OCI-LY7 (cell line): Measurements from ENCODE around the gene SLC37A2. TPM values are rescaled to one million over a fixed set of nuclear protein-coding genes. Genes with fewer than 3 reads are reported as not detected.

Source experiments
- BruUV-seq: library from RNA; stranded (reverse); fragments of 400-500 nt; replicated peaks from 2 replicates; lab custom pipeline; 2021; lab: Mats Ljungman, UMichigan
- CTCF ChIA-PET: fragments of 300-600 bp; sonication (Branson Sonifier 250); formaldehyde crosslinking; loops from one replicate; lab custom pipeline; 2022; ENCODE audit warnings: antibody characterized with exemption; ENCODE audit not compliant: unreplicated experiment; lab: Charles Lee
- POLR2A ChIA-PET: fragments of 300-600 bp; sonication (Branson Sonifier 250); formaldehyde crosslinking; loops from one replicate; lab custom pipeline; 2022; ENCODE audit warnings: antibody characterized with exemption; lab: Charles Lee
- DNase-seq: peaks from one replicate; pipeline ENCODE4 v3.0.0-alpha.2; 2015; ENCODE audit warnings: low spot score
- H2AFZ ChIP-seq: fragments of 200-600 bp; sonication (generic), shearing (Covaris generic); 2 replicates; pipeline ENCODE4 v1.6.1; 2014; ENCODE audit warnings: mild to moderate bottlenecking, antibody characterized with exemption, low read length, moderate library complexity
- H3K27ac ChIP-seq: fragments of 200-600 bp; sonication (generic); 2 replicates; pipeline ENCODE4 v1.5.1; 2014; ENCODE audit warnings: mixed run types, low read depth, mild to moderate bottlenecking, moderate library complexity, low read length, inconsistent platforms; ENCODE audit not compliant: poor library complexity, severe bottlenecking
- H3K36me3 ChIP-seq: fragments of 200-600 bp; sonication (generic); 2 replicates; pipeline ENCODE4 v1.6.1; 2014; ENCODE audit warnings: mild to moderate bottlenecking, antibody characterized with exemption, low read length, moderate library complexity, mixed read lengths; ENCODE audit not compliant: insufficient read depth
- H3K4me1 ChIP-seq: fragments of 200-600 bp; sonication (generic); 2 replicates; pipeline ENCODE4 v1.5.1; 2014; ENCODE audit warnings: mild to moderate bottlenecking, low read length; ENCODE audit not compliant: insufficient read depth, poor library complexity, severe bottlenecking
- H3K4me2 ChIP-seq: fragments of 200-600 bp; sonication (generic); 2 replicates; pipeline ENCODE4 v1.6.1; 2014; ENCODE audit warnings: mild to moderate bottlenecking, low read length
- H3K4me3 ChIP-seq: fragments of 200-600 bp; sonication (generic); 2 replicates; pipeline ENCODE4 v1.5.1; 2014; ENCODE audit warnings: mild to moderate bottlenecking, low read depth, low read length; ENCODE audit not compliant: poor library complexity, severe bottlenecking
- H3K79me2 ChIP-seq: fragments of 200-600 bp; sonication (generic); 2 replicates; pipeline ENCODE4 v1.6.1; 2016; ENCODE audit warnings: low read depth, mild to moderate bottlenecking, low read length, moderate library complexity, mixed read lengths; ENCODE audit not compliant: insufficient read depth
- H3K9me2 ChIP-seq: fragments of 200-600 bp; sonication (generic); 2 replicates; pipeline ENCODE4 v1.6.1; 2016; ENCODE audit warnings: mild to moderate bottlenecking, low read length, mixed read lengths; ENCODE audit not compliant: insufficient read depth
- H3K9me3 ChIP-seq: fragments of 200-600 bp; sonication (generic); 2 replicates; pipeline ENCODE4 v1.6.1; 2014; ENCODE audit warnings: mild to moderate bottlenecking, mixed run types, low read length, mixed read lengths
- H4K20me1 ChIP-seq: fragments of 200-600 bp; sonication (generic); 2 replicates; pipeline ENCODE4 v1.6.1; 2014; ENCODE audit warnings: mild to moderate bottlenecking, antibody characterized with exemption, low read length, moderate library complexity, mixed read lengths; ENCODE audit not compliant: insufficient read depth
- CTCF ChIP-seq: fragments of 200-600 bp; sonication (generic); conservative IDR thresholded peaks from 2 replicates; pipeline ENCODE4 v1.5.1; 2014; ENCODE audit warnings: mild to moderate bottlenecking, antibody characterized with exemption, low read length, moderate library complexity, mixed read lengths
- EZH2phosphoT487 ChIP-seq: fragments of 200-600 bp; sonication (generic); IDR thresholded peaks from 2 replicates; pipeline ENCODE4 v1.6.1; 2018; ENCODE audit warnings: low read depth, borderline replicate concordance, mild to moderate bottlenecking, mixed run types, antibody characterized with exemption, low read length, moderate library complexity, mixed read lengths
- intact Hi-C: fragments of 100-400 bp; cut with micrococcal nuclease; formaldehyde crosslinking; loops from one replicate; pipeline ENCODE4 v1.10.0; 2022; ENCODE audit not compliant: unreplicated experiment
- total RNA-seq, 2 experiments: library from RNA; depleted of rRNA in 1 of 2; stranded (reverse); fragments of >200 nt in 1 of 2; shearing (Covaris generic) in 1 of 2; gene quantifications; 2 replicates each; pipeline ENCODE4 v1.2.3, GENCODE V29; 2014 to 2022

SLC37A2 gene
- total RNA-seq, 2 experiments from 2014 or later, result 0.57 to 0.93 TPM

- H3K79me2 ChIP-seq, result no peaks in the 10 kb centered on the region
- H3K9me3 ChIP-seq, result no peaks in the 10 kb centered on the region
- no TSS peak for BruUV-seq
- no peak overlapping the region for H3K4me2 ChIP-seq
- DNase-seq, result no peak
- H3K36me3 ChIP-seq, result no peaks in the 10 kb centered on the region
- no peak overlapping the region for H3K27ac ChIP-seq
- H3K4me1 ChIP-seq, result peaks cover 13% of the 10 kb centered on the region
- POLR2A ChIA-PET, result interaction anchor here (1.5 to 1.6 kb wide), 2 partner anchors 29 to 33 kb away, joined by 4 to 5 read pairs; partner anchors contain the start of gene TMEM218
- H4K20me1 ChIP-seq, result no peaks in the 10 kb centered on the region
- CTCF ChIA-PET, result no interaction called here
- no peak overlapping the region for H3K4me3 ChIP-seq
- intact Hi-C loops, result no loop called here
- TF ChIP-seq EZH2phosphoT487 (no peak), CTCF (no peak)
- no peak overlapping the region for H2AFZ ChIP-seq
- no peaks in the 10 kb centered on the region for H3K9me2 ChIP-seq
Measured at GRCh38 chr11:125078016-125078415, 14.9 kb downstream of the SLC37A2 start.

- Histone ChIP-seq H3K4me1 (peaks cover 7% of the 10 kb centered on the region), H3K9me3 (no peaks in the 10 kb centered on the region), H3K79me2 (no peaks in the 10 kb centered on the region), H3K4me3 (no peak overlapping the region), H4K20me1 (no peaks in the 10 kb centered on the region), H3K4me2 (no peak overlapping the region), H3K36me3 (no peaks in the 10 kb centered on the region), H3K27ac (no peak overlapping the region), H2AFZ (no peak overlapping the region), H3K9me2 (no peaks in the 10 kb centered on the region)
- ChIA-PET POLR2A (interaction anchor here (0.6 to 1.6 kb wide), 2 partner anchors 28 to 293 kb away, joined by 3 to 4 read pairs; no protein-coding TSS in a partner anchor), CTCF (interaction anchor here (0.6 to 1.9 kb wide), 3 partner anchors 12 to 317 kb away, joined by 3 to 4 read pairs (median 4); no protein-coding TSS in a partner anchor)
- DNase-seq, result no peak
- intact Hi-C loops, result no loop called here
- no TSS peak for BruUV-seq
- TF ChIP-seq EZH2phosphoT487 (no peak), CTCF (no peak)
Measured at GRCh38 chr11:125078516-125079140, 15.5 kb downstream of the SLC37A2 start.
